Liver (tissue), 9 donors: ENCODE results near the gene PAIP2B. TPM values are rescaled to one million over a fixed set of nuclear protein-coding genes. Genes with fewer than 3 reads are reported as not detected.
A peak's percentile ranks its signal among the peaks of the same experiment; 100 is the strongest.

Experiments used
- DNase-seq: peaks from one replicate; pipeline ENCODE4 v3.0.0-alpha.2; 2017; ENCODE audit warnings: low spot score
- H3K27ac ChIP-seq, 2 donors: one replicate each; pipeline ENCODE4 v1.7.0; 2013; ENCODE audit warnings: inconsistent platforms in 2 of 2, low read length in 2 of 2, control low read depth in 1 of 2, low read depth in 1 of 2, mild to moderate bottlenecking in 1 of 2
- H3K27me3 ChIP-seq, 4 donors: one replicate each; pipeline versions ENCODE4 v1.6.1 to v1.7.0; 2013; ENCODE audit warnings: low read length in 3 of 4, inconsistent platforms in 1 of 4, mild to moderate bottlenecking in 1 of 4, moderate library complexity in 1 of 4; ENCODE audit not compliant: control insufficient read depth in 4 of 4, insufficient read depth in 4 of 4
- H3K36me3 ChIP-seq, 4 donors: one replicate each; pipeline versions ENCODE4 v1.6.1 to v1.7.0; 2013; ENCODE audit warnings: low read length in 3 of 4, mild to moderate bottlenecking in 3 of 4, low read depth in 1 of 4, moderate library complexity in 1 of 4; ENCODE audit not compliant: control insufficient read depth in 4 of 4, insufficient read depth in 3 of 4
- H3K4me1 ChIP-seq, 4 donors: one replicate each; pipeline versions ENCODE4 v1.6.1 to v1.7.0; 2013; ENCODE audit warnings: low read length in 3 of 4, mild to moderate bottlenecking in 3 of 4, moderate library complexity in 1 of 4; ENCODE audit not compliant: control insufficient read depth in 4 of 4, insufficient read depth in 4 of 4
- H3K4me3 ChIP-seq, 3 donors: one replicate each; pipeline versions ENCODE4 v1.6.1 to v1.7.0; 2013; ENCODE audit warnings: low read length in 3 of 3, control low read depth in 1 of 3, low read depth in 1 of 3, mild to moderate bottlenecking in 1 of 3
- H3K9ac ChIP-seq, 2 donors: one replicate each; pipeline ENCODE4 v1.7.0; 2013; ENCODE audit warnings: low read length in 2 of 2, mild to moderate bottlenecking in 2 of 2, moderate library complexity in 2 of 2, control low read depth in 1 of 2, low read depth in 1 of 2
- H3K9me3 ChIP-seq, 4 donors: one replicate each; pipeline versions ENCODE4 v1.6.1 to v1.7.0; 2013; ENCODE audit warnings: low read length in 3 of 4; ENCODE audit not compliant: control insufficient read depth in 4 of 4
- FOXA2 ChIP-seq: IDR thresholded peaks from 2 replicates; pipeline ENCODE4 v1.6.1; 2016; ENCODE audit warnings: antibody characterized with exemption
- GABPA ChIP-seq, 2 donors: IDR thresholded peaks in 1 of 2; conservative IDR thresholded peaks in 1 of 2; 2 replicates each; pipeline ENCODE4 v1.6.1; 2016; ENCODE audit warnings: antibody characterized with exemption in 2 of 2, mild to moderate bottlenecking in 1 of 2, moderate library complexity in 1 of 2
- HNF4A ChIP-seq, 2 donors: conservative IDR thresholded peaks; 2 replicates each; pipeline ENCODE4 v1.6.1; 2016; ENCODE audit warnings: antibody characterized with exemption in 2 of 2, mild to moderate bottlenecking in 2 of 2
- HNF4G ChIP-seq: IDR thresholded peaks from 2 replicates; pipeline ENCODE4 v1.6.1; 2016; ENCODE audit warnings: antibody characterized with exemption
- JUND ChIP-seq, 2 donors: IDR thresholded peaks; 2 replicates each; pipeline ENCODE4 v1.6.1; 2016; ENCODE audit warnings: antibody characterized with exemption in 2 of 2
- RXRA ChIP-seq, 2 donors: IDR thresholded peaks; 2 replicates each; pipeline ENCODE4 v1.6.1; 2017 to 2018; ENCODE audit warnings: antibody characterized with exemption in 2 of 2, mild to moderate bottlenecking in 1 of 2
- SP1 ChIP-seq: IDR thresholded peaks from 2 replicates; pipeline ENCODE4 v1.6.1; 2018; ENCODE audit warnings: antibody characterized with exemption, mild to moderate bottlenecking
- WGBS: extraction: QIAGEN DNeasy Blood & Tissue Kit; methylation state at CpG from one replicate; pipeline ENCODE4 v1.1.7; 2013; 5-methylcytosine and 5-hydroxymethylcytosine counted together
- polyA plus RNA-seq, 2 donors: library from polyadenylated mRNA; stranded (reverse) in 1 of 2; unstranded in 1 of 2; fragments of 200-250 nt in 1 of 2; fragments of >200 nt in 1 of 2; fragmentation: Nextera tagmentation in 1 of 2; extraction: Ambion mirVana in 1 of 2; gene quantifications; one replicate each; pipeline versions ENCODE4 v1.2.1 to v1.2.3, GENCODE V29; 2013 to 2015
- total RNA-seq, 2 donors: library from RNA; depleted of rRNA; stranded (reverse); fragments of >200 nt; gene quantifications; one replicate each; pipeline ENCODE4 v1.2.3, GENCODE V29; 2014
- TF ChIP-seq, protein P1 (sequence below): fragments of 150-350 bp; IDR thresholded peaks from 2 replicates; pipeline ENCODE4 v1.5.1; 2017; ENCODE audit warnings: improper control_type of control experiment, low read depth, low read length; ENCODE audit not compliant: missing input control
- TF ChIP-seq, protein P2 (sequence below): IDR thresholded peaks from 2 replicates; pipeline ENCODE4 v1.6.1; 2016; ENCODE audit warnings: antibody characterized with exemption
- TF ChIP-seq, protein P3 (sequence below): IDR thresholded peaks from 2 replicates; pipeline ENCODE4 v1.6.1; 2016; ENCODE audit warnings: antibody characterized with exemption, mild to moderate bottlenecking
- donor health status: healthy.
- donor health status: healthy.
- donor health status: healthy.
- donor health status: healthy.
- donor health status: healthy.

The PAIP2B gene
- total and polyA plus RNA-seq, 4 donors: 4.8 to 28.6 (median 10.6) TPM

DNA sequence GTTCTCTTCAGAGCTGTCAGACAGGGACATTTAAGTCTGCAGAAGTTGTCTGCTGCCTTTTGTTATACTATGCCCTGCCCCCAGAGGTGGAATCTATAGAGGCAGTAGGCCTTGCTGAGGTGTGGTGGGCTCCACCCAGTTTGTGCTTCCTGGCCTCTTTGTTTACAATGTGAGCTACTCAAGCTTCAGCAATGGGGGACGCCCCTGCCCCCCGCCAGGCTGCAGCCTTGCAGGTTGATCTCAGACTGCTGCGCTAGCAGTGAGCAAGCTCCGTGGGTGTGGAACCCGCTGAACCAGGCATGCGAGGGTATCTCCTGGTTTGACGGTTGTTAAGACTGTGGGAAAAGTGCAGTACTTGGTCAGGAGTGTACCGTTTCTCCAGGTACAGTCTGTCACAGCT is 24.0 kb upstream of the PAIP2B start:
- Histone ChIP-seq H3K27ac (no peak overlapping the region), H3K9ac (no peak overlapping the region), H3K36me3 (no peaks in the 10 kb centered on the region), H3K27me3 (no peaks in the 10 kb centered on the region), H3K4me3 (no peak overlapping the region), H3K9me3 (no peaks in the 10 kb centered on the region), H3K4me1 (no peaks in the 10 kb centered on the region)
- DNase-seq: no peak
- WGBS: 87% methylated on average over 8 of the region's 8 CpGs
- no peak for TF ChIP-seq GABPA (IDR thresholded peaks at IDR 0.05 in 1 of 2, conservative IDR thresholded peaks at IDR 0.05 in 1 of 2)

DNA sequence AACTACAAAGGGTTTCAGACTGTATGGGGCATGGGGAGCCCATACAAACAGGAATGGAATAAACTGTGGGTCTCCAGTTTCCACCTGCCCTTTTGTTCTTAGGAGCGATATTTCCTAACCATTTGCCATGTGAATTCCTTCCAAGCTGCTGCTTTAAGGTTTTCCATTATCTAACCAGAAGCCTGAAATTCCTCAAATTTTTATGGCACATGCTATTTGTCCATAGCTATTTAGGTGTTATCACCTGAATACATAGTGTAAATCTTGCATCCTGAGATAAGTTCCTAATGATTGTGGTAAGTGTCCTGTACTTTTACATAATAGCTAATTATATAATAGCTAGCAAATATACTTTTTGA is 17.4 kb upstream of the PAIP2B start:
- Histone ChIP-seq H3K9me3 (no peaks in the 10 kb centered on the region), H3K4me1 (no peaks in the 10 kb centered on the region), H3K4me3 (no peak overlapping the region), H3K36me3 (no peaks in the 10 kb centered on the region), H3K9ac (no peak overlapping the region), H3K27ac (no peak overlapping the region), H3K27me3 (no peaks in the 10 kb centered on the region)
- no peak for DNase-seq
- no peak for TF ChIP-seq SP1
- no peak for TF ChIP-seq HNF4G
- TF ChIP-seq JUND (IDR thresholded peaks at IDR 0.05): no peak
- no peak for TF ChIP-seq RXRA (IDR thresholded peaks at IDR 0.05)
- WGBS: 86% methylated on average over 1 of the region's 1 CpG

DNA sequence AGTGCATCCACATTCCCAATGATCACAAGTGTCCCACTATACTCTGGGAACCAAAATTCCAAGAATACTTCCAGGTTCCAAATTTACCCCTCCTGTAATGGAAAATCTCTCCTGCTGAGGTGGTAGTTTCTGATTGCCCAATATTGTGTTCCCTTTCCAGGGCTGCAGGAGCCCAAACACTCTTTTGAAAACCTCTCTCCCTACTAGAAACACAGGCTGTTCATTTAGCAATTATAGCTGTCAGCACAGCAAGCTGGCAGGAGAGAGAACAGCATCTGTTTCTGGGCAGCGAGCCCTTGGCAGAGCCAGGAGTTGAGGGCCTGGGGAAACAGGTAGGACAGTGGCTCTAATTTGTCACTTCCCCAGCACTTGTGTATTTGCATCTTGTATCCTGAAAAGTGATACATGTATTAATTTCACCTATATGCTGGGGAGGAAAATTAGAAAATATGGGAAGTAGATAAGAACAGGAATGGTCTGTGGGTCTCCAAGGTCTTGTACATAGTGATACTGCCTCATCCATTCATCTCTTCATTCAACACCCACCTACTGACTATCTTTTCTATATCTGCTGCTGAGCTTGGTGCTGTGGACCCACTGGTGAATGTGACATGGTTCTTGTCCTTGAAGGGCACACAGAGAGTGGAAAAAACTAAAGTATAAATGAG is 16.9 kb upstream of the PAIP2B start:
- no peak overlapping the region for H3K4me3 ChIP-seq
- TF ChIP-seq, protein P1, sequence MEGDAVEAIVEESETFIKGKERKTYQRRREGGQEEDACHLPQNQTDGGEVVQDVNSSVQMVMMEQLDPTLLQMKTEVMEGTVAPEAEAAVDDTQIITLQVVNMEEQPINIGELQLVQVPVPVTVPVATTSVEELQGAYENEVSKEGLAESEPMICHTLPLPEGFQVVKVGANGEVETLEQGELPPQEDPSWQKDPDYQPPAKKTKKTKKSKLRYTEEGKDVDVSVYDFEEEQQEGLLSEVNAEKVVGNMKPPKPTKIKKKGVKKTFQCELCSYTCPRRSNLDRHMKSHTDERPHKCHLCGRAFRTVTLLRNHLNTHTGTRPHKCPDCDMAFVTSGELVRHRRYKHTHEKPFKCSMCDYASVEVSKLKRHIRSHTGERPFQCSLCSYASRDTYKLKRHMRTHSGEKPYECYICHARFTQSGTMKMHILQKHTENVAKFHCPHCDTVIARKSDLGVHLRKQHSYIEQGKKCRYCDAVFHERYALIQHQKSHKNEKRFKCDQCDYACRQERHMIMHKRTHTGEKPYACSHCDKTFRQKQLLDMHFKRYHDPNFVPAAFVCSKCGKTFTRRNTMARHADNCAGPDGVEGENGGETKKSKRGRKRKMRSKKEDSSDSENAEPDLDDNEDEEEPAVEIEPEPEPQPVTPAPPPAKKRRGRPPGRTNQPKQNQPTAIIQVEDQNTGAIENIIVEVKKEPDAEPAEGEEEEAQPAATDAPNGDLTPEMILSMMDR: no peak
- TF ChIP-seq, protein P2, sequence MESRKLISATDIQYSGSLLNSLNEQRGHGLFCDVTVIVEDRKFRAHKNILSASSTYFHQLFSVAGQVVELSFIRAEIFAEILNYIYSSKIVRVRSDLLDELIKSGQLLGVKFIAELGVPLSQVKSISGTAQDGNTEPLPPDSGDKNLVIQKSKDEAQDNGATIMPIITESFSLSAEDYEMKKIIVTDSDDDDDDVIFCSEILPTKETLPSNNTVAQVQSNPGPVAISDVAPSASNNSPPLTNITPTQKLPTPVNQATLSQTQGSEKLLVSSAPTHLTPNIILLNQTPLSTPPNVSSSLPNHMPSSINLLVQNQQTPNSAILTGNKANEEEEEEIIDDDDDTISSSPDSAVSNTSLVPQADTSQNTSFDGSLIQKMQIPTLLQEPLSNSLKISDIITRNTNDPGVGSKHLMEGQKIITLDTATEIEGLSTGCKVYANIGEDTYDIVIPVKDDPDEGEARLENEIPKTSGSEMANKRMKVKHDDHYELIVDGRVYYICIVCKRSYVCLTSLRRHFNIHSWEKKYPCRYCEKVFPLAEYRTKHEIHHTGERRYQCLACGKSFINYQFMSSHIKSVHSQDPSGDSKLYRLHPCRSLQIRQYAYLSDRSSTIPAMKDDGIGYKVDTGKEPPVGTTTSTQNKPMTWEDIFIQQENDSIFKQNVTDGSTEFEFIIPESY: no peak
- no peak for TF ChIP-seq HNF4A (conservative IDR thresholded peaks at IDR 0.05)
- TF ChIP-seq FOXA2: no peak
- TF ChIP-seq, protein P3, sequence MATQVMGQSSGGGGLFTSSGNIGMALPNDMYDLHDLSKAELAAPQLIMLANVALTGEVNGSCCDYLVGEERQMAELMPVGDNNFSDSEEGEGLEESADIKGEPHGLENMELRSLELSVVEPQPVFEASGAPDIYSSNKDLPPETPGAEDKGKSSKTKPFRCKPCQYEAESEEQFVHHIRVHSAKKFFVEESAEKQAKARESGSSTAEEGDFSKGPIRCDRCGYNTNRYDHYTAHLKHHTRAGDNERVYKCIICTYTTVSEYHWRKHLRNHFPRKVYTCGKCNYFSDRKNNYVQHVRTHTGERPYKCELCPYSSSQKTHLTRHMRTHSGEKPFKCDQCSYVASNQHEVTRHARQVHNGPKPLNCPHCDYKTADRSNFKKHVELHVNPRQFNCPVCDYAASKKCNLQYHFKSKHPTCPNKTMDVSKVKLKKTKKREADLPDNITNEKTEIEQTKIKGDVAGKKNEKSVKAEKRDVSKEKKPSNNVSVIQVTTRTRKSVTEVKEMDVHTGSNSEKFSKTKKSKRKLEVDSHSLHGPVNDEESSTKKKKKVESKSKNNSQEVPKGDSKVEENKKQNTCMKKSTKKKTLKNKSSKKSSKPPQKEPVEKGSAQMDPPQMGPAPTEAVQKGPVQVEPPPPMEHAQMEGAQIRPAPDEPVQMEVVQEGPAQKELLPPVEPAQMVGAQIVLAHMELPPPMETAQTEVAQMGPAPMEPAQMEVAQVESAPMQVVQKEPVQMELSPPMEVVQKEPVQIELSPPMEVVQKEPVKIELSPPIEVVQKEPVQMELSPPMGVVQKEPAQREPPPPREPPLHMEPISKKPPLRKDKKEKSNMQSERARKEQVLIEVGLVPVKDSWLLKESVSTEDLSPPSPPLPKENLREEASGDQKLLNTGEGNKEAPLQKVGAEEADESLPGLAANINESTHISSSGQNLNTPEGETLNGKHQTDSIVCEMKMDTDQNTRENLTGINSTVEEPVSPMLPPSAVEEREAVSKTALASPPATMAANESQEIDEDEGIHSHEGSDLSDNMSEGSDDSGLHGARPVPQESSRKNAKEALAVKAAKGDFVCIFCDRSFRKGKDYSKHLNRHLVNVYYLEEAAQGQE: no peak
- TF ChIP-seq SP1: peak; percentile 18
- DNase-seq: no peak
- H3K4me1 ChIP-seq: no peaks in the 10 kb centered on the region
- H3K36me3 ChIP-seq: no peaks in the 10 kb centered on the region
- no peaks in the 10 kb centered on the region for H3K27me3 ChIP-seq
- no peak overlapping the region for H3K9ac ChIP-seq
- no peaks in the 10 kb centered on the region for H3K9me3 ChIP-seq
- 77% methylated on average over 1 of the region's 1 CpG for WGBS
- H3K27ac ChIP-seq: no peak overlapping the region
